NCI-H1048 (cell line): ENCODE results near the gene ELOVL4.

ENCODE experiments used
- DNase-seq: peaks from one replicate; lab custom pipeline; 2025; lab: John Stamatoyannopoulos, UW

The ELOVL4 gene

GRCh38 chr6:79947191-79948186 is at the start of gene ELOVL4:
Gene ELOVL4, minus strand, starts transcription at chr6:79947553. Its CDS starts 274 bp downstream, at chr6:79947279.
- DNase-seq: no peak

GRCh38 chr6:79993911-79994309 is 46.6 kb upstream of the ELOVL4 start:
- DNase-seq: no peak

GRCh38 chr6:79993012-79993910 is 45.9 kb upstream of the ELOVL4 start:
- DNase-seq: no peak

GRCh38 chr6:79989641-79990040 is 42.3 kb upstream of the ELOVL4 start:
- DNase-seq: no peak

GRCh38 chr6:79985128-79985527 is 37.8 kb upstream of the ELOVL4 start:
- no peak for DNase-seq

GRCh38 chr6:79984261-79984660 is 36.9 kb upstream of the ELOVL4 start:
- no peak for DNase-seq

GRCh38 chr6:79981652-79982051 is 34.3 kb upstream of the ELOVL4 start:
- no peak for DNase-seq

GRCh38 chr6:79971193-79971592 is 23.8 kb upstream of the ELOVL4 start:
- no peak for DNase-seq

GRCh38 chr6:79969784-79970183 is 22.4 kb upstream of the ELOVL4 start:
- no peak for DNase-seq

- no peak for DNase-seq
Observed at GRCh38 chr6:79967178-79967577, 19.8 kb upstream of the ELOVL4 start.

GRCh38 chr6:79964607-79965081 is 17.3 kb upstream of the ELOVL4 start:
- DNase-seq: no peak

GRCh38 chr6:79954849-79955248 is 7.5 kb upstream of the ELOVL4 start:
- DNase-seq: no peak

GRCh38 chr6:79949233-79949632 is 1.9 kb upstream of the ELOVL4 start:
- DNase-seq: peak; percentile 39

GRCh38 chr6:79946272-79947190 is 822 bp downstream of the ELOVL4 start:
- no peak for DNase-seq

GRCh38 chr6:79943133-79943532 is 4.2 kb downstream of the ELOVL4 start:
- no peak for DNase-seq

GRCh38 chr6:79941489-79942151 is 5.7 kb downstream of the ELOVL4 start:
- DNase-seq: no peak

- no peak for DNase-seq
Observed at GRCh38 chr6:79928478-79928998, 18.8 kb downstream of the ELOVL4 start.

- no peak for DNase-seq
Observed at GRCh38 chr6:79927758-79928157, 19.6 kb downstream of the ELOVL4 start.

GRCh38 chr6:79923270-79923669 is 24.1 kb downstream of the ELOVL4 start:
- DNase-seq: no peak

- DNase-seq: no peak
Observed at GRCh38 chr6:79922018-79922417, 25.3 kb downstream of the ELOVL4 start.

- DNase-seq: no peak
Observed at GRCh38 chr6:79913369-79913768, 34.0 kb downstream of the ELOVL4 start.
